ENCODE measurements around the gene ZNF516. TPM values are rescaled to one million over a fixed set of nuclear protein-coding genes. Genes with fewer than 3 reads are reported as not detected.
A peak's percentile ranks its signal among the peaks of the same experiment; 100 is the strongest.

ZNF516 gene
- total and polyA plus RNA-seq, 2 of the 13 experiments (the other 11 are each of a cell fraction or from before 2014, with no cell fraction given) = 16.6 to 18.7 TPM

DNA sequence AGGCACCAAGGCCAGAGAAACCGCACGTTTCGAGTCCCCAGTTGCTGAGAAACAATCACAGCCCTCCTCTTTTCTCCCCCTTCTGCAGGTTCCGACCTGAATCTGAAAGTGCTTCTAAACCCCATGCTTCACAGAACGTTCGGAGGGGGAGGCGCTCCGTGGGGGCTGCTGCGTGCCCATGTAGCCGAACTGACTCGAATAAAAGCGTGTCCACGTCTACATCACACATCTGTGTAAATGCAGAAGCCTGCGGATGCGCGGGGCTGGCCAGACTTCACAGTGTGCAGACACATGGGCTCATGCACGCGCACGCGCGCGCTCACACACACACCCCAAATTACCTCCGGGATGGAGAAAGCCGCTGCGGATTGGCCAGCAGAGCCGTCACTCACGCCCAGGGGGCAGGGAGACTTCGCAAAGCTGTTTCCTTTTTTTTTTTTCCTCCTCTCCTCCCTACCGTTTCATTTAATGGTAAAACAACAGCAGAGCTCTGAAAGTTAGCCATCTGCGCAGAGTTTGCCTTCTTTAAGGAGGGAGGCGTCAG lies 2.3 kb downstream of the ZNF516 start (continued):
- TF ChIP-seq ARID2 (CRISPR knock-in tag; IDR thresholded peaks at IDR 0.05; ENCODE audit: borderline replicate concordance) (no peak), HMG20B (CRISPR knock-in tag; conservative IDR thresholded peaks at IDR 0.05) (no peak), ZNF33B (CRISPR knock-in tag; IDR thresholded peaks at IDR 0.05) (no peak), FOXA1 (IDR thresholded peaks at IDR 0.05) (no peak), FOXA1 (CRISPR knock-in tag; IDR thresholded peaks at IDR 0.05) (peak; percentile 14; the same call in 1 of the 2 replicates), ZNF30 (CRISPR knock-in tag; IDR thresholded peaks at IDR 0.05) (0 out of 2 replicates have a peak, but pooled peaks have one; percentile 7), JUND (CRISPR knock-in tag; IDR thresholded peaks at IDR 0.05) (no peak), RELA (CRISPR knock-in tag; IDR thresholded peaks at IDR 0.05) (no peak), MAFG (CRISPR knock-in tag; IDR thresholded peaks at IDR 0.05) (no peak), ATF7-NPFF (CRISPR knock-in tag; IDR thresholded peaks at IDR 0.05; ENCODE audit: low read depth) (peak; percentile 39; the same call in 1 of the 2 replicates), ZNF841 (CRISPR knock-in tag; IDR thresholded peaks at IDR 0.05; ENCODE audit: borderline replicate concordance) (no peak), ZSCAN9 (CRISPR knock-in tag; IDR thresholded peaks at IDR 0.05; ENCODE audit: borderline replicate concordance) (no peak), KDM5B (CRISPR knock-in tag; IDR thresholded peaks at IDR 0.05; ENCODE audit: borderline replicate concordance) (no peak), KLF11 (CRISPR knock-in tag; IDR thresholded peaks at IDR 0.05) (0 out of 2 replicates have a peak, but pooled peaks have one; percentile 14), SP1 (IDR thresholded peaks at IDR 0.05) (no peak), SP1 (CRISPR knock-in tag; IDR thresholded peaks at IDR 0.05) (peak; percentile 41), CBX2 (IDR thresholded peaks at IDR 0.05; ENCODE audit: low read depth, low read length) (no peak), CBX2 (CRISPR knock-in tag; IDR thresholded peaks at IDR 0.05; ENCODE audit: low read depth) (no peak), GABPA (IDR thresholded peaks at IDR 0.05; ENCODE audit: low read depth, low read length) (0 out of 2 replicates have a peak, but pooled peaks have one; percentile 12), GABPA (CRISPR knock-in tag; IDR thresholded peaks at IDR 0.05; ENCODE audit: low read depth) (peak; percentile 78), FOSL2 (CRISPR knock-in tag; IDR thresholded peaks at IDR 0.05) (no peak), KAT2B (IDR thresholded peaks at IDR 0.05; ENCODE audit: borderline replicate concordance, low read depth, low read length) (no peak), SMAD9 (CRISPR knock-in tag; IDR thresholded peaks at IDR 0.05) (no peak), ZNF891 (CRISPR knock-in tag; IDR thresholded peaks at IDR 0.05) (no peak), HDAC2 (CRISPR knock-in tag; IDR thresholded peaks at IDR 0.05) (peak; percentile 26; the same call in 1 of the 2 replicates)
- TF ChIP-seq, protein P1, sequence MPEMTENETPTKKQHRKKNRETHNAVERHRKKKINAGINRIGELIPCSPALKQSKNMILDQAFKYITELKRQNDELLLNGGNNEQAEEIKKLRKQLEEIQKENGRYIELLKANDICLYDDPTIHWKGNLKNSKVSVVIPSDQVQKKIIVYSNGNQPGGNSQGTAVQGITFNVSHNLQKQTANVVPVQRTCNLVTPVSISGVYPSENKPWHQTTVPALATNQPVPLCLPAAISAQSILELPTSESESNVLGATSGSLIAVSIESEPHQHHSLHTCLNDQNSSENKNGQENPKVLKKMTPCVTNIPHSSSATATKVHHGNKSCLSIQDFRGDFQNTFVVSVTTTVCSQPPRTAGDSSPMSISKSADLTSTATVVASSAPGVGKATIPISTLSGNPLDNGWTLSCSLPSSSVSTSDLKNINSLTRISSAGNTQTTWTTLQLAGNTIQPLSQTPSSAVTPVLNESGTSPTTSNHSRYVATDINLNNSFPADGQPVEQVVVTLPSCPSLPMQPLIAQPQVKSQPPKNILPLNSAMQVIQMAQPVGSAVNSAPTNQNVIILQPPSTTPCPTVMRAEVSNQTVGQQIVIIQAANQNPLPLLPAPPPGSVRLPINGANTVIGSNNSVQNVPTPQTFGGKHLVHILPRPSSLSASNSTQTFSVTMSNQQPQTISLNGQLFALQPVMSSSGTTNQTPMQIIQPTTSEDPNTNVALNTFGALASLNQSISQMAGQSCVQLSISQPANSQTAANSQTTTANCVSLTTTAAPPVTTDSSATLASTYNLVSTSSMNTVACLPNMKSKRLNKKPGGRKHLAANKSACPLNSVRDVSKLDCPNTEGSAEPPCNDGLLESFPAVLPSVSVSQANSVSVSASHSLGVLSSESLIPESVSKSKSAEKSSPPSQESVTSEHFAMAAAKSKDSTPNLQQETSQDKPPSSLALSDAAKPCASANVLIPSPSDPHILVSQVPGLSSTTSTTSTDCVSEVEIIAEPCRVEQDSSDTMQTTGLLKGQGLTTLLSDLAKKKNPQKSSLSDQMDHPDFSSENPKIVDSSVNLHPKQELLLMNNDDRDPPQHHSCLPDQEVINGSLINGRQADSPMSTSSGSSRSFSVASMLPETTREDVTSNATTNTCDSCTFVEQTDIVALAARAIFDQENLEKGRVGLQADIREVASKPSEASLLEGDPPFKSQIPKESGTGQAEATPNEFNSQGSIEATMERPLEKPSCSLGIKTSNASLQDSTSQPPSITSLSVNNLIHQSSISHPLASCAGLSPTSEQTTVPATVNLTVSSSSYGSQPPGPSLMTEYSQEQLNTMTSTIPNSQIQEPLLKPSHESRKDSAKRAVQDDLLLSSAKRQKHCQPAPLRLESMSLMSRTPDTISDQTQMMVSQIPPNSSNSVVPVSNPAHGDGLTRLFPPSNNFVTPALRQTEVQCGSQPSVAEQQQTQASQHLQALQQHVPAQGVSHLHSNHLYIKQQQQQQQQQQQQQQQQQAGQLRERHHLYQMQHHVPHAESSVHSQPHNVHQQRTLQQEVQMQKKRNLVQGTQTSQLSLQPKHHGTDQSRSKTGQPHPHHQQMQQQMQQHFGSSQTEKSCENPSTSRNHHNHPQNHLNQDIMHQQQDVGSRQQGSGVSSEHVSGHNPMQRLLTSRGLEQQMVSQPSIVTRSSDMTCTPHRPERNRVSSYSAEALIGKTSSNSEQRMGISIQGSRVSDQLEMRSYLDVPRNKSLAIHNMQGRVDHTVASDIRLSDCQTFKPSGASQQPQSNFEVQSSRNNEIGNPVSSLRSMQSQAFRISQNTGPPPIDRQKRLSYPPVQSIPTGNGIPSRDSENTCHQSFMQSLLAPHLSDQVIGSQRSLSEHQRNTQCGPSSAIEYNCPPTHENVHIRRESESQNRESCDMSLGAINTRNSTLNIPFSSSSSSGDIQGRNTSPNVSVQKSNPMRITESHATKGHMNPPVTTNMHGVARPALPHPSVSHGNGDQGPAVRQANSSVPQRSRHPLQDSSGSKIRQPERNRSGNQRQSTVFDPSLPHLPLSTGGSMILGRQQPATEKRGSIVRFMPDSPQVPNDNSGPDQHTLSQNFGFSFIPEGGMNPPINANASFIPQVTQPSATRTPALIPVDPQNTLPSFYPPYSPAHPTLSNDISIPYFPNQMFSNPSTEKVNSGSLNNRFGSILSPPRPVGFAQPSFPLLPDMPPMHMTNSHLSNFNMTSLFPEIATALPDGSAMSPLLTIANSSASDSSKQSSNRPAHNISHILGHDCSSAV (CRISPR knock-in tag; IDR thresholded peaks at IDR 0.05; ENCODE audit: borderline replicate concordance) = no peak
